Osteocyte (in vitro differentiated cells): ENCODE measurements around the gene LRRC46. TPM values are rescaled to one million over a fixed set of nuclear protein-coding genes. Genes with fewer than 3 reads are reported as not detected.

ENCODE experiments used
- DNase-seq: peaks from one replicate; pipeline ENCODE4 v3.0.0; 2021; ENCODE audit warnings: mixed read lengths; ENCODE audit not compliant: unreplicated experiment; ENCODE audit errors: extremely low spot score
- H3K27ac Mint-ChIP-seq: one replicate; pipeline ENCODE4 v1.8.0; 2021; ENCODE audit warnings: mild to moderate bottlenecking, mixed read lengths; ENCODE audit not compliant: unreplicated experiment
- H3K27me3 Mint-ChIP-seq: one replicate; pipeline ENCODE4 v1.8.0; 2021; ENCODE audit warnings: mixed read lengths; ENCODE audit not compliant: unreplicated experiment
- H3K36me3 Mint-ChIP-seq: one replicate; pipeline ENCODE4 v1.8.0; 2021; ENCODE audit warnings: mixed read lengths; ENCODE audit not compliant: unreplicated experiment
- H3K4me1 Mint-ChIP-seq: one replicate; pipeline ENCODE4 v1.8.0; 2021; ENCODE audit warnings: mixed read lengths; ENCODE audit not compliant: unreplicated experiment
- H3K4me3 Mint-ChIP-seq: one replicate; pipeline ENCODE4 v1.8.0; 2021; ENCODE audit warnings: mild to moderate bottlenecking, moderate library complexity, mixed read lengths; ENCODE audit not compliant: unreplicated experiment
- H3K9me3 Mint-ChIP-seq: one replicate; pipeline ENCODE4 v1.8.0; 2021; ENCODE audit warnings: mixed read lengths; ENCODE audit not compliant: unreplicated experiment
- CTCF ChIP-seq: fragments of 200-600 bp; sonication (generic); IDR thresholded peaks from 2 replicates; pipeline ENCODE4 v1.5.0; 2021; ENCODE audit warnings: antibody characterized with exemption, mild to moderate bottlenecking, moderate library complexity
- total RNA-seq: library from RNA; stranded (reverse); gene quantifications from 2 replicates; pipeline ENCODE4 v1.2.1, GENCODE V29; 2021

The LRRC46 gene
- total RNA-seq, 1 donor from 2014 or later = 0.54 TPM

- Mint-ChIP-seq H3K4me1 (peaks cover 12% of the 10 kb centered on the region), H3K9me3 (no peaks in the 10 kb centered on the region), H3K36me3 (no peaks in the 10 kb centered on the region), H3K27ac (no peak overlapping the region), H3K27me3 (peaks cover 10% of the 10 kb centered on the region), H3K4me3 (no peak overlapping the region)
- no peak for DNase-seq
- TF ChIP-seq CTCF = no peak
Measured at GRCh38 chr17:47882247-47882646, 50.8 kb downstream of the LRRC46 start.

GRCh38 chr17:47882695-47883588, 51.5 kb downstream of the LRRC46 start:
- H3K27ac Mint-ChIP-seq = no peak overlapping the region
- no peak overlapping the region for H3K4me3 Mint-ChIP-seq
- H3K36me3 Mint-ChIP-seq = no peaks in the 10 kb centered on the region
- H3K4me1 Mint-ChIP-seq = peaks cover 5% of the 10 kb centered on the region
- no peak for DNase-seq
- H3K27me3 Mint-ChIP-seq = peaks cover 10% of the 10 kb centered on the region
- no peak for TF ChIP-seq CTCF
- no peaks in the 10 kb centered on the region for H3K9me3 Mint-ChIP-seq

- no peak for TF ChIP-seq CTCF
- Mint-ChIP-seq H3K27me3 (peaks cover 6% of the 10 kb centered on the region), H3K27ac (no peak overlapping the region), H3K4me1 (peaks cover 2% of the 10 kb centered on the region), H3K9me3 (no peaks in the 10 kb centered on the region), H3K4me3 (no peak overlapping the region), H3K36me3 (no peaks in the 10 kb centered on the region)
- no peak for DNase-seq
Measured at GRCh38 chr17:47883589-47884426, 52.3 kb downstream of the LRRC46 start.

- Mint-ChIP-seq H3K4me3 (no peak overlapping the region), H3K27me3 (peaks cover 3% of the 10 kb centered on the region), H3K9me3 (no peaks in the 10 kb centered on the region), H3K4me1 (peaks cover 2% of the 10 kb centered on the region), H3K27ac (no peak overlapping the region), H3K36me3 (no peaks in the 10 kb centered on the region)
- TF ChIP-seq CTCF = no peak
- DNase-seq = no peak
Measured at GRCh38 chr17:47884427-47884740, 52.9 kb downstream of the LRRC46 start.
